Right atrium auricular region (tissue), 2 donors: Measurements from ENCODE around the gene FBXL20. TPM values are rescaled to one million over a fixed set of nuclear protein-coding genes. Genes with fewer than 3 reads are reported as not detected.

Experiments
- DNase-seq: peaks from one replicate; pipeline ENCODE4 v3.0.0-alpha.2; 2019; ENCODE audit warnings: low spot score
- H3K27ac ChIP-seq, 2 donors: fragments of 200-600 bp; sonication (generic); 1 replicate in 1 of 2; 2 replicates in 1 of 2; pipeline ENCODE4 v1.5.1; 2016 to 2019
- H3K27me3 ChIP-seq, 2 donors: fragments of 200-600 bp; sonication (generic); one replicate each; pipeline versions ENCODE4 v1.5.1 to v1.6.0; 2017 to 2019
- H3K36me3 ChIP-seq: fragments of 200-600 bp; sonication (generic); one replicate; pipeline ENCODE4 v1.5.1; 2016
- H3K4me1 ChIP-seq, 2 donors: fragments of 200-600 bp; sonication (generic); one replicate each; pipeline versions ENCODE4 v1.5.1 to v1.6.0; 2017 to 2019
- H3K4me3 ChIP-seq, 2 donors: fragments of 200-600 bp; sonication (generic); 1 replicate in 1 of 2; 2 replicates in 1 of 2; pipeline ENCODE4 v1.5.1; 2017 to 2019; ENCODE audit warnings: mild to moderate bottlenecking in 1 of 2, moderate library complexity in 1 of 2
- H3K9me3 ChIP-seq, 2 donors: fragments of 200-600 bp; sonication (generic); one replicate each; pipeline ENCODE4 v1.5.1; 2019
- CTCF ChIP-seq, 2 donors: fragments of 200-600 bp; sonication (generic); IDR thresholded peaks; one replicate each; pipeline ENCODE4 v1.5.1; 2019; ENCODE audit warnings: antibody characterized with exemption in 2 of 2
- total RNA-seq, 2 donors: library from RNA; depleted of rRNA; stranded (reverse); fragments of >200 nt; gene quantifications; one replicate each; pipeline ENCODE4 v1.1.0, GENCODE V29; 2016

The FBXL20 gene
- total RNA-seq, 2 donors from 2014 or later: 7.6 to 7.7 TPM

GRCh38 chr17:39429600-39429999, 28.2 kb upstream of the FBXL20 start:
- no peak for DNase-seq
- H3K27ac ChIP-seq: no peak overlapping the region
- H3K4me1 ChIP-seq: no peaks in the 10 kb centered on the region
- H3K4me3 ChIP-seq: no peak overlapping the region
- H3K27me3 ChIP-seq: no peaks in the 10 kb centered on the region
- H3K36me3 ChIP-seq: peaks cover 92% of the 10 kb centered on the region
- H3K9me3 ChIP-seq: no peaks in the 10 kb centered on the region
- no peak for TF ChIP-seq CTCF (IDR thresholded peaks at IDR 0.05)

GRCh38 chr17:39416141-39416540, 14.7 kb upstream of the FBXL20 start:
- Histone ChIP-seq H3K4me3 (no peak overlapping the region), H3K36me3 (peaks cover 87% of the 10 kb centered on the region), H3K4me1 (no peaks in the 10 kb centered on the region), H3K9me3 (no peaks in the 10 kb centered on the region), H3K27ac (no peak overlapping the region), H3K27me3 (no peaks in the 10 kb centered on the region)
- no peak for DNase-seq
- no peak for TF ChIP-seq CTCF (IDR thresholded peaks at IDR 0.05)

- H3K36me3 ChIP-seq: peaks cover 69% of the 10 kb centered on the region
- no peak for DNase-seq
- TF ChIP-seq CTCF (IDR thresholded peaks at IDR 0.05): no peak
These were observed 8.9 kb upstream of the FBXL20 start for GRCh38 chr17:39410279-39410678.

GRCh38 chr17:39408360-39408759, 6.9 kb upstream of the FBXL20 start:
- Histone ChIP-seq H3K4me1 (no peaks in the 10 kb centered on the region), H3K36me3 (peaks cover 49% of the 10 kb centered on the region), H3K27me3 (no peaks in the 10 kb centered on the region), H3K4me3 (no peak overlapping the region), H3K9me3 (no peaks in the 10 kb centered on the region), H3K27ac (no peak overlapping the region)
- no peak for DNase-seq
- no peak for TF ChIP-seq CTCF (IDR thresholded peaks at IDR 0.05)

More at GRCh38 chr17:39410279-39410678, 8.9 kb upstream of the FBXL20 start:
- no peak overlapping the region for H3K27ac ChIP-seq
- no peaks in the 10 kb centered on the region for H3K9me3 ChIP-seq
- no peak overlapping the region for H3K4me3 ChIP-seq
- H3K27me3 ChIP-seq: no peaks in the 10 kb centered on the region
- H3K4me1 ChIP-seq: no peaks in the 10 kb centered on the region

GRCh38 chr17:39406951-39407350, 5.5 kb upstream of the FBXL20 start:
- Histone ChIP-seq H3K4me1 (no peaks in the 10 kb centered on the region), H3K27me3 (no peaks in the 10 kb centered on the region), H3K36me3 (peaks cover 38% of the 10 kb centered on the region), H3K4me3 (no peak overlapping the region), H3K9me3 (no peaks in the 10 kb centered on the region), H3K27ac (no peak overlapping the region)
- TF ChIP-seq CTCF (IDR thresholded peaks at IDR 0.05): no peak
- no peak for DNase-seq

GRCh38 chr17:39405436-39405835, 4.0 kb upstream of the FBXL20 start:
- H3K36me3 ChIP-seq: peaks cover 25% of the 10 kb centered on the region
- H3K4me3 ChIP-seq: no peak overlapping the region
- no peak for DNase-seq
- no peak overlapping the region for H3K27ac ChIP-seq
- no peaks in the 10 kb centered on the region for H3K27me3 ChIP-seq
- no peak for TF ChIP-seq CTCF (IDR thresholded peaks at IDR 0.05)
- no peaks in the 10 kb centered on the region for H3K9me3 ChIP-seq
- peaks cover 0 to 2% of the 10 kb centered on the region in 2 donors for H3K4me1 ChIP-seq
